Liver (tissue), 9 donors: ENCODE data around the gene ATG9B. TPM values are rescaled to one million over a fixed set of nuclear protein-coding genes. Genes with fewer than 3 reads are reported as not detected.
"Not testable (repeated sequence)": the region's sequence is repeated elsewhere in the genome, so short reads cannot be mapped to it uniquely, and the experiment has no call there.

Experiments
- DNase-seq: peaks from one replicate; pipeline ENCODE4 v3.0.0-alpha.2; 2017; ENCODE audit warnings: low spot score
- H3K27ac ChIP-seq, 2 donors: one replicate each; pipeline ENCODE4 v1.7.0; 2013; ENCODE audit warnings: inconsistent platforms in 2 of 2, low read length in 2 of 2, control low read depth in 1 of 2, low read depth in 1 of 2, mild to moderate bottlenecking in 1 of 2
- H3K27me3 ChIP-seq, 4 donors: one replicate each; pipeline versions ENCODE4 v1.6.1 to v1.7.0; 2013; ENCODE audit warnings: low read length in 3 of 4, inconsistent platforms in 1 of 4, mild to moderate bottlenecking in 1 of 4, moderate library complexity in 1 of 4; ENCODE audit not compliant: control insufficient read depth in 4 of 4, insufficient read depth in 4 of 4
- H3K36me3 ChIP-seq, 4 donors: one replicate each; pipeline versions ENCODE4 v1.6.1 to v1.7.0; 2013; ENCODE audit warnings: low read length in 3 of 4, mild to moderate bottlenecking in 3 of 4, low read depth in 1 of 4, moderate library complexity in 1 of 4; ENCODE audit not compliant: control insufficient read depth in 4 of 4, insufficient read depth in 3 of 4
- H3K4me1 ChIP-seq, 4 donors: one replicate each; pipeline versions ENCODE4 v1.6.1 to v1.7.0; 2013; ENCODE audit warnings: low read length in 3 of 4, mild to moderate bottlenecking in 3 of 4, moderate library complexity in 1 of 4; ENCODE audit not compliant: control insufficient read depth in 4 of 4, insufficient read depth in 4 of 4
- H3K4me3 ChIP-seq, 3 donors: one replicate each; pipeline versions ENCODE4 v1.6.1 to v1.7.0; 2013; ENCODE audit warnings: low read length in 3 of 3, control low read depth in 1 of 3, low read depth in 1 of 3, mild to moderate bottlenecking in 1 of 3
- H3K9ac ChIP-seq, 2 donors: one replicate each; pipeline ENCODE4 v1.7.0; 2013; ENCODE audit warnings: low read length in 2 of 2, mild to moderate bottlenecking in 2 of 2, moderate library complexity in 2 of 2, control low read depth in 1 of 2, low read depth in 1 of 2
- H3K9me3 ChIP-seq, 4 donors: one replicate each; pipeline versions ENCODE4 v1.6.1 to v1.7.0; 2013; ENCODE audit warnings: low read length in 3 of 4; ENCODE audit not compliant: control insufficient read depth in 4 of 4
- EGR1 ChIP-seq, 2 donors: IDR thresholded peaks; 2 replicates each; pipeline ENCODE4 v1.6.1; 2016 to 2018; ENCODE audit warnings: antibody characterized with exemption in 2 of 2, low read depth in 2 of 2
- GABPA ChIP-seq, 2 donors: IDR thresholded peaks in 1 of 2; conservative IDR thresholded peaks in 1 of 2; 2 replicates each; pipeline ENCODE4 v1.6.1; 2016; ENCODE audit warnings: antibody characterized with exemption in 2 of 2, mild to moderate bottlenecking in 1 of 2, moderate library complexity in 1 of 2
- JUND ChIP-seq, 2 donors: IDR thresholded peaks; 2 replicates each; pipeline ENCODE4 v1.6.1; 2016; ENCODE audit warnings: antibody characterized with exemption in 2 of 2
- NR2F2 ChIP-seq: IDR thresholded peaks from 2 replicates; pipeline ENCODE4 v1.6.1; 2016; ENCODE audit warnings: antibody characterized with exemption
- RAD21 ChIP-seq, 2 donors: IDR thresholded peaks; 2 replicates each; pipeline ENCODE4 v1.6.1; 2016; ENCODE audit warnings: antibody characterized with exemption in 2 of 2, mild to moderate bottlenecking in 2 of 2
- RXRA ChIP-seq, 2 donors: IDR thresholded peaks; 2 replicates each; pipeline ENCODE4 v1.6.1; 2017 to 2018; ENCODE audit warnings: antibody characterized with exemption in 2 of 2, mild to moderate bottlenecking in 1 of 2
- SP1 ChIP-seq: IDR thresholded peaks from 2 replicates; pipeline ENCODE4 v1.6.1; 2018; ENCODE audit warnings: antibody characterized with exemption, mild to moderate bottlenecking
- YY1 ChIP-seq: IDR thresholded peaks from 2 replicates; pipeline ENCODE4 v1.6.1; 2016; ENCODE audit warnings: antibody characterized with exemption, mild to moderate bottlenecking
- whole genome bisulfite sequencing: extraction: QIAGEN DNeasy Blood & Tissue Kit; methylation state at CpG from one replicate; pipeline ENCODE4 v1.1.7; 2013; 5-methylcytosine and 5-hydroxymethylcytosine counted together
- polyA plus RNA-seq, 2 donors: library from polyadenylated mRNA; stranded (reverse) in 1 of 2; unstranded in 1 of 2; fragments of 200-250 nt in 1 of 2; fragments of >200 nt in 1 of 2; fragmentation: Nextera tagmentation in 1 of 2; extraction: Ambion mirVana in 1 of 2; gene quantifications; one replicate each; pipeline versions ENCODE4 v1.2.1 to v1.2.3, GENCODE V29; 2013 to 2015
- total RNA-seq, 2 donors: library from RNA; depleted of rRNA; stranded (reverse); fragments of >200 nt; gene quantifications; one replicate each; pipeline ENCODE4 v1.2.3, GENCODE V29; 2014
- TF ChIP-seq, protein P1 (sequence below): IDR thresholded peaks from 2 replicates; pipeline ENCODE4 v1.6.1; 2016; ENCODE audit warnings: antibody characterized with exemption, mild to moderate bottlenecking
- TF ChIP-seq, protein P2 (sequence below): IDR thresholded peaks from 2 replicates; pipeline ENCODE4 v1.6.1; 2016; ENCODE audit warnings: antibody characterized with exemption
- TF ChIP-seq, protein P3 (sequence below): IDR thresholded peaks from 2 replicates; pipeline ENCODE4 v1.6.1; 2016; ENCODE audit warnings: antibody characterized with exemption
- TF ChIP-seq, protein P4 (sequence below): fragments of 150-350 bp; IDR thresholded peaks from 2 replicates; pipeline ENCODE4 v1.5.1; 2017; ENCODE audit warnings: improper control_type of control experiment, low read depth, low read length; ENCODE audit not compliant: missing input control
- donor health status: healthy.
- donor health status: healthy.
- donor health status: healthy.
- donor health status: healthy.
- donor health status: healthy.

Gene ATG9B
- total and polyA plus RNA-seq, 4 donors = 0.61 TPM; not detected in 3

DNA sequence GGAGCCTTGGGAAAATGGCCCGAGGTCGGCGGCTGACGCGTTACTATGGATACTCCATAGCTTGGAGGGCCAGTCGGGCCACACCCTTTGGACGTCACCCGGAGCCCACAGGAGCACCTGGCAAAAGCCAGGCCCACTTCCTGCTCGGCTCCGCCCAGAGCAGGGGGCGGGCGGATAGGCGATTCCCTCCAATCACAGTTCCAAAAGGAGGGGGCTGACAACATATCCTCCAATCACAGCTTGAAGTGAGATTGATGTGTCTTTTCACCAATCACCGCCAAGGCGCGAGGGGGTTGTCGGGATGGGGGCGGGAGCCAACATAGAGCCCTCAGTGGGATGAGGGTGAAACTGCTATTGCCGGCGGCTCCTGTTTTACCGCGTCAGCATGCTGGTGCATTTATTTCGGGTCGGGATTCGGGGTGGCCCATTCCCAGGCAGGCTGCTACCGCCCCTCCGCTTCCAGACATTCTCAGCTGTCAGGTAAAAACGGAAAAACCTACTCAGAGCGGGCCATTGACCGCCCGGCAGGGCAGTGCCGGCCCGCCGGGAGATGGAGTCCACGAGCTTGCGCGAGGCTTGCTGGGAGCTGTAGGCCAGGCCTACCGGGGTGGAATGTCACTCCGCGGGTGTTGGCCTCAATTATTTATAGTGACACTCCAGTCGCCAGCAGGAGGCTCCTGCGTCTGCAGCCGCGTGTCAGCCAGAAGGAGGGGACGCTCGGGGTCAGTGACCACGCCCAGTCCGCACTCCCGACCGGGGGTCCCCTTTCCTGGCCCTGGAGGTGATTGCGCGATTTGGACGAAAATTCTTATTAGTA lies 4.0 kb upstream of the ATG9B start, which contains the start of gene ABCB8:
Gene ABCB8, plus strand, starts transcription at position 320 of the 817 bp plus-strand sequence. Its CDS starts 66 bp downstream, at position 386.
- peak within 1 kb of the TSS; percentile 78 to 80 for H3K27ac ChIP-seq
- H3K4me3 ChIP-seq = peak within 1 kb of the TSS; percentile 84 to 95 (median 86)
- TF ChIP-seq SP1 (peak; percentile 97), JUND (IDR thresholded peaks at IDR 0.05) (no peak), EGR1 (IDR thresholded peaks at IDR 0.05; ENCODE audit: low read depth in 2 of 2) (no peak), NR2F2 (peak; percentile 55), RAD21 (IDR thresholded peaks at IDR 0.05) (peak; percentile 72 to 80), GABPA (IDR thresholded peaks at IDR 0.05 in 1 of 2, conservative IDR thresholded peaks at IDR 0.05 in 1 of 2) (peak in 1 of 2 donors; percentile 84), YY1 (peak; percentile 89), RXRA (IDR thresholded peaks at IDR 0.05) (peak; percentile 52 to 82)
- TF ChIP-seq, protein P1, sequence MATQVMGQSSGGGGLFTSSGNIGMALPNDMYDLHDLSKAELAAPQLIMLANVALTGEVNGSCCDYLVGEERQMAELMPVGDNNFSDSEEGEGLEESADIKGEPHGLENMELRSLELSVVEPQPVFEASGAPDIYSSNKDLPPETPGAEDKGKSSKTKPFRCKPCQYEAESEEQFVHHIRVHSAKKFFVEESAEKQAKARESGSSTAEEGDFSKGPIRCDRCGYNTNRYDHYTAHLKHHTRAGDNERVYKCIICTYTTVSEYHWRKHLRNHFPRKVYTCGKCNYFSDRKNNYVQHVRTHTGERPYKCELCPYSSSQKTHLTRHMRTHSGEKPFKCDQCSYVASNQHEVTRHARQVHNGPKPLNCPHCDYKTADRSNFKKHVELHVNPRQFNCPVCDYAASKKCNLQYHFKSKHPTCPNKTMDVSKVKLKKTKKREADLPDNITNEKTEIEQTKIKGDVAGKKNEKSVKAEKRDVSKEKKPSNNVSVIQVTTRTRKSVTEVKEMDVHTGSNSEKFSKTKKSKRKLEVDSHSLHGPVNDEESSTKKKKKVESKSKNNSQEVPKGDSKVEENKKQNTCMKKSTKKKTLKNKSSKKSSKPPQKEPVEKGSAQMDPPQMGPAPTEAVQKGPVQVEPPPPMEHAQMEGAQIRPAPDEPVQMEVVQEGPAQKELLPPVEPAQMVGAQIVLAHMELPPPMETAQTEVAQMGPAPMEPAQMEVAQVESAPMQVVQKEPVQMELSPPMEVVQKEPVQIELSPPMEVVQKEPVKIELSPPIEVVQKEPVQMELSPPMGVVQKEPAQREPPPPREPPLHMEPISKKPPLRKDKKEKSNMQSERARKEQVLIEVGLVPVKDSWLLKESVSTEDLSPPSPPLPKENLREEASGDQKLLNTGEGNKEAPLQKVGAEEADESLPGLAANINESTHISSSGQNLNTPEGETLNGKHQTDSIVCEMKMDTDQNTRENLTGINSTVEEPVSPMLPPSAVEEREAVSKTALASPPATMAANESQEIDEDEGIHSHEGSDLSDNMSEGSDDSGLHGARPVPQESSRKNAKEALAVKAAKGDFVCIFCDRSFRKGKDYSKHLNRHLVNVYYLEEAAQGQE = peak; percentile 11
- TF ChIP-seq, protein P2, sequence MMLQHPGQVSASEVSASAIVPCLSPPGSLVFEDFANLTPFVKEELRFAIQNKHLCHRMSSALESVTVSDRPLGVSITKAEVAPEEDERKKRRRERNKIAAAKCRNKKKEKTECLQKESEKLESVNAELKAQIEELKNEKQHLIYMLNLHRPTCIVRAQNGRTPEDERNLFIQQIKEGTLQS = no peak
- TF ChIP-seq, protein P3, sequence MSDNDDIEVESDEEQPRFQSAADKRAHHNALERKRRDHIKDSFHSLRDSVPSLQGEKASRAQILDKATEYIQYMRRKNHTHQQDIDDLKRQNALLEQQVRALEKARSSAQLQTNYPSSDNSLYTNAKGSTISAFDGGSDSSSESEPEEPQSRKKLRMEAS = peak; percentile 79
- TF ChIP-seq, protein P4, sequence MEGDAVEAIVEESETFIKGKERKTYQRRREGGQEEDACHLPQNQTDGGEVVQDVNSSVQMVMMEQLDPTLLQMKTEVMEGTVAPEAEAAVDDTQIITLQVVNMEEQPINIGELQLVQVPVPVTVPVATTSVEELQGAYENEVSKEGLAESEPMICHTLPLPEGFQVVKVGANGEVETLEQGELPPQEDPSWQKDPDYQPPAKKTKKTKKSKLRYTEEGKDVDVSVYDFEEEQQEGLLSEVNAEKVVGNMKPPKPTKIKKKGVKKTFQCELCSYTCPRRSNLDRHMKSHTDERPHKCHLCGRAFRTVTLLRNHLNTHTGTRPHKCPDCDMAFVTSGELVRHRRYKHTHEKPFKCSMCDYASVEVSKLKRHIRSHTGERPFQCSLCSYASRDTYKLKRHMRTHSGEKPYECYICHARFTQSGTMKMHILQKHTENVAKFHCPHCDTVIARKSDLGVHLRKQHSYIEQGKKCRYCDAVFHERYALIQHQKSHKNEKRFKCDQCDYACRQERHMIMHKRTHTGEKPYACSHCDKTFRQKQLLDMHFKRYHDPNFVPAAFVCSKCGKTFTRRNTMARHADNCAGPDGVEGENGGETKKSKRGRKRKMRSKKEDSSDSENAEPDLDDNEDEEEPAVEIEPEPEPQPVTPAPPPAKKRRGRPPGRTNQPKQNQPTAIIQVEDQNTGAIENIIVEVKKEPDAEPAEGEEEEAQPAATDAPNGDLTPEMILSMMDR = peak; percentile 57
- H3K9me3 ChIP-seq = no peaks in the 10 kb centered on the region
- DNase-seq = peak; percentile 98
- H3K36me3 ChIP-seq = no peaks in the 10 kb centered on the region
- peaks cover 5 to 10% (median 8%) of the 10 kb centered on the region in 4 donors for H3K4me1 ChIP-seq
- WGBS = under 1% methylated on average over 53 of the region's 53 CpGs
- peak within 1 kb of the TSS; percentile 30 to 60 for H3K9ac ChIP-seq
- no peaks in the 10 kb centered on the region for H3K27me3 ChIP-seq

DNA sequence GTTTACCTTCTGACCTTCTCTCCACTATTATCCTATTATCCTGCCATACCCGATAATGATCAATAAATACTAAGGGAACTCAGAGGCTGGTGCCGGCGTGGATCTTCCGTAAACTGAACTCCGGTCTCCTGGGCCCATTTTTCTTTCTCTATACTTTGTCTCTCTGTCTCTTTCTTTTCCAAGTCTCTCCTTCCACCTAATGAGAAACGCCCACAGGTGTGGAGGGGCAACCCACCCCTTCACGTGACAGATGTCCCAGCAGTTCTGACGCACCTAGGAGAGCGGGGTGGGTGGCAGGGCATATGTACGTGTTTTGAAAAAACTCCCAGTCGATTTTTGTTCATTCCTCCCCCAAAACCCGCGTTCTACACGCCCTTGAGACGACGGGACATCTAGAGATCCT lies 3.4 kb upstream of the ATG9B start:
- peaks cover 5 to 10% (median 8%) of the 10 kb centered on the region in 4 donors for H3K4me1 ChIP-seq
- H3K9me3 ChIP-seq, H3K36me3 ChIP-seq, DNase-seq, H3K27me3 ChIP-seq: not testable (repeated sequence)
- H3K27ac ChIP-seq = peak overlapping the region in 1 of 2 donors; percentile 7
- peak overlapping the region in 1 of 2 donors; percentile 12 for H3K9ac ChIP-seq
- 8% methylated on average over 16 of the region's 16 CpGs for WGBS
- peak overlapping the region; percentile 36 to 84 (median 78) for H3K4me3 ChIP-seq

DNA sequence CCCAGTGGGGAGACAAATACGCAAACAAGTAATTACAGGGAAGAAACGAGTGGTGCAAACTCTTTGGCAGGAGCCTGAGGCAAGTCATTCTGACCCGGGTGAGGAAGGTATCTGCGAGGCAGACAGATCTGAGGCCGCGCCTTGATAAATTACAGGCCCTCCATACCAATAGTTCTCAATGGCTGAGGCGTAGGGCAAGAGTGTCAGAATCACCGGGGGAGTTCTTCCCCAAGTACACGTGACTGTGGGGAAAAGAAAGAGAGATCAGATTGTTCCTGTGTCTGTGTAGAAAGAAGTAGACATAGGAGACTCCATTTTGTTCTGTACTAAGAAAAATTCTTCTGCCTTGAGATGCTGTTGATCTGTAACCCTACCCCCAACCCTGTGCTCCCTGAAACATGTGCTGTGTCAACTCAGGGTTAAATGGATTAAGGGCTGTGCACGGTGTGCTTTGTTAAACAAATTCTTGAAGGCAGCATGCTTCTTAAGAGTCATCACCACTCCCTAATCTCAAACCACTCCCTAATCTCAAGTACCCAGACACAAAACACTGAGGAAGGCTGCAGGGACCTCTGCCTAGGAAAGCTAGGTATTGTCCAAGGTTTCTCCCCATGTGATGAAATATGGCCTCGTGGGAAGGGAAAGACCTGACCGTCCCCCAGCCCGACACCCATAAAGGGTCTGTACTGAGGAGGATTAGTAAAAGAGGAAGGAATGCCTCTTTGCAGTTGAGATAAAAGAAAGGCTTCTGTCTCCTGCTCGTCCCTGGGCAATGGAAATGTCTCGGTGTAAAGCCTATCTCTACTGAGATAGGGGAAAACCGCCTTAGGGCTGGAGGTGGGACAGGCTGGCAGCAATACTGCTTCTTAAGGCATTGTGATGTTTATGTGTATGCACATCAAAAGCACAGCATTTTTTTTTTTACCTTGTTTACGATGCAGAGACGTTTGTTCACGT lies 2.8 kb upstream of the ATG9B start:
- not testable (repeated sequence) for H3K36me3 ChIP-seq, DNase-seq, H3K27ac ChIP-seq, H3K9ac ChIP-seq, H3K4me3 ChIP-seq, H3K27me3 ChIP-seq, H3K9me3 ChIP-seq
- H3K4me1 ChIP-seq = peaks cover 5 to 10% (median 8%) of the 10 kb centered on the region in 4 donors
- WGBS = 48% methylated on average over 19 of the region's 19 CpGs
